HG03039 (cell line): ENCODE data around the gene SMARCA4.
"Not testable (repeated sequence)": the region's sequence is repeated elsewhere in the genome, so short reads cannot be mapped to it uniquely, and the experiment has no call there.

Source experiments
- ATAC-seq: cut with Tn5 transposase; IDR thresholded peaks from one replicate; pipeline ENCODE4 v1.9.1; 2021; ENCODE audit warnings: mild to moderate bottlenecking, moderate library complexity; ENCODE audit not compliant: unreplicated experiment

The SMARCA4 gene

DNA sequence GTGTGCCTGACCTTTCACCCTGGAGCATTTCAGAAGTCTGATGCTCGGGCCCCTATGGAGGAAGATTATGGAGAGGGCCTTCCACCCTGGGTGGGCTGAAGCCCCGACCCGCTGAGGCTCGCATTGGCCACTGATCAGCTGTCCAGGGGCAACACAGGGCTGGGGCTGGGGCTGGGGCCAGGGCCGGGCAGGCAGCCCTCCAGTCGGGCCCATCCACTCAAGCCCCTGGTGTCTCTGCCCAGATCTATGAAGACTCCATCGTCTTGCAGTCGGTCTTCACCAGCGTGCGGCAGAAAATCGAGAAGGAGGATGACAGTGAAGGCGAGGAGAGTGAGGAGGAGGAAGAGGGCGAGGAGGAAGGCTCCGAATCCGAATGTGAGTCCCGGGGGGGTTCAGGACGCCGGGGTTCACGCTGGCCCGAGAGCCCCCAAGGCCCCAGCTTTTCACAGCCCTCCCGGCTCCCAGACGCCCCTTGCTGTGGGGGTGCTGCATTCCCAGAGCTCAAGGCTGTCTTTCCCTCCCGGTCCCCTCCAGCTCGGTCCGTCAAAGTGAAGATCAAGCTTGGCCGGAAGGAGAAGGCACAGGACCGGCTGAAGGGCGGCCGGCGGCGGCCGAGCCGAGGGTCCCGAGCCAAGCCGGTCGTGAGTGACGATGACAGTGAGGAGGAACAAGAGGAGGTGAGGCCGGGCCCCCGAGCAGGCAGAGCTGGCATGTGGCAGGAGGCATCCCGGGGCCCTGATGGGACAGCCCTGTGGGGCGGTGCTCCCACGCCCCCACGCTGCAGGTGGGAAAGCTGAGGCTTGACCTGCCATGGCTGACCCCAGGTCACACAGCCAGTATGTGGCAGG lies 98.9 kb downstream of the SMARCA4 start:
- no peak for ATAC-seq

DNA sequence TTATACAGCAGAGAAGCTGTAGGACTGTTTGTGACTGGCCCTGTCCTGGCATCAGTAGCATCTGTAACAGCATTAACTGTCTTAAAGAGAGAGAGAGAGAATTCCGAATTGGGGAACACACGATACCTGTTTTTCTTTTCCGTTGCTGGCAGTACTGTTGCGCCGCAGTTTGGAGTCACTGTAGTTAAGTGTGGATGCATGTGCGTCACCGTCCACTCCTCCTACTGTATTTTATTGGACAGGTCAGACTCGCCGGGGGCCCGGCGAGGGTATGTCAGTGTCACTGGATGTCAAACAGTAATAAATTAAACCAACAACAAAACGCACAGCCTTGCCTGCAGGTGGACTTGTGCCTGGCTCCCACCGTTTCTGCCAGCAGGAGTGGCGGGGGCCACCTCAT lies 101.1 kb downstream of the SMARCA4 start:
- ATAC-seq, result no peak

DNA sequence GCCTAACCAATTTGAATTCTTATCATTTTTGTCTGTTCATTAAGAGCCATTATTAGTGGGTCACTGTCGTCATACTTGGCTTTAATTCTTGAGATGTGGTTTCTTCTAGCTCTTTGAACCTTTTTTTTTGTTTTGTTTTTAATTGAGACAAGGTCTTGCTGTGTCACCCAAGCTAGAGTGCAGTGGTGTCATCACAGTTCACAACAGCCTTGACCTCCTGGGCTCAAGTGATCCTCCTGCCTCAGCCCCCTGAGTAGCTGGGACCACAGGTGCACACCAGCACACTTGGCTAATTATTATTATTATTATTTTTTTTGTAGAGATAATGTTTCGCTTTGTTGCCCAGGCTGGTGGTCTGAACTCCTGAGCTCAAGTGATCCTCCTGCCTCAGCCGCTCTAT lies 102.6 kb downstream of the SMARCA4 start:
- ATAC-seq, result no peak

DNA sequence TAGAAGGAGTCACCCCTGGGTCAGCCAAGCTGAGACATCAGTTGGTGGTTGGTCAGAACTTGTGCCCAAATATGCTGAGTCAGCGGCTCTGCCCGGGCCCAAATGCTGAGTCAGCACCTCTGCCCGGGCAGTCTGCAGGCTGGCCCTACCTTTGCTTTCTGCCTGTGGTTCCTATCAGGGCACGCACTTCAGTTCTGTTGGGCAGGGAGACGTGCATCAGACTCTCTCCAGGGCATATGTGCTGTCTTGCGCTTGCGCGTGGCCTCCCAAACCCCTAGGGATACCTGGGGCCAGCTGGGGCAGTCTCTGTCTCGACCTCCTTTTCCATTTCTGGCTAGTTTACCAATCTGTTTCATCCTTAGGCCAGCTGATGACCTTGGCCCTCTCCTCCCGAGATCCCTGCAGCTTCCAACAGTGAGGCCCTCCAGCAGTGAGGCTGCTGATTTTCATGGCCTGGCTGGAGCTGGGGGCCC lies 104.0 kb downstream of the SMARCA4 start:
- no peak for ATAC-seq

DNA sequence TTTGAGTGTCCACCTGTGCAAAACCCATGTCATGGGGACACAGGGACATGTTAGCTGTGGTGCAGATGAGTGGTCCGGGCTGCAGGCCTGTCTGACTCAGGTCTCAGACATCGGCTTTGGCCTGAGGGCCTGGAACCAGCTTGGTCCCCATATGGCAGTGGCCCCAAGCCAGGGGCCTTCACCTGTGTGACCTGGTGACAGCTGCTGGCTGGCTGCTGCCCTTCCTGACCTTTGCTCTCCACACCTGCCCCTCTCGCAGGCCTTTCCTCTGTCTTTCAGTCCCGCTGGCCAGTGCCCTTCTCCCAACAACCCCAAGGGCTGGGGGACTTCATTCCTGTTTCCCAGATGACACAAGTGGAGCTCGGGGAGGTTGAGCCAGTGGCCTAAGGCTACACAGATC lies 105.5 kb downstream of the SMARCA4 start:
- ATAC-seq, result no peak

DNA sequence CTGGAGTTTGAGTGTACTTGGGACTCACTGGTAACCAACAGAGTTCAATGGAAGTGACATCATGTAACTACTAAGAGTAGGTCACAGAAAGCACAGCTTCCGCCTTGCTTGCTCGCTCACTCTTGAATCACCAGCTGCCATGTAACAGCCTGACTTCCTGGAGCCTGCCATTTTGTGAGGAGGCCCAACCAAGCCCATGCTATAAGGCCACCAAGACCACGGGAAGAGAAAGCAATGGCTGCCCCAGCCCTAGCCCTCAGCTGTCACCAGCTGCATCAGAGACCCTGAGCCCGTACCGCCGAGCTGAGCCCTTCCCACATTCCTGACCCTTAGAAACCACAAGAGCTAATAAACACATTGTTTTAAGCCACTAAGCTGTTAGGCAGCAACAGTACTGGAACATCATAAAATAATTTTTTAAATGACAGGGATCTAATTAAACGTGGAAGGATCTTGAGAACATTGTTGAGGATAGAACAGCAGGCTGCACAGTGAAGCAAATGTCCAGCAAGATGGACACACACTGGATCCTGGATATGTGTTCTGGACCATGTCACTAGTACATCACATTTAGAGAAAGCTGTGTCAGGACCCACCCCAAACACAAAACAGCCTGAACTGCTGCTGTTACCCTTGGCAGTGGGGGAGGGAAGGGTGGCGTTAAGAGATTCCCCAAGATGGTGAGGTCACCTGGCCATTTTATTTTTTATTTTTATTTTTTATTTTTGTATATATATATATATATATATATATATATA lies 106.7 kb downstream of the SMARCA4 start:
- ATAC-seq, result no peak

DNA sequence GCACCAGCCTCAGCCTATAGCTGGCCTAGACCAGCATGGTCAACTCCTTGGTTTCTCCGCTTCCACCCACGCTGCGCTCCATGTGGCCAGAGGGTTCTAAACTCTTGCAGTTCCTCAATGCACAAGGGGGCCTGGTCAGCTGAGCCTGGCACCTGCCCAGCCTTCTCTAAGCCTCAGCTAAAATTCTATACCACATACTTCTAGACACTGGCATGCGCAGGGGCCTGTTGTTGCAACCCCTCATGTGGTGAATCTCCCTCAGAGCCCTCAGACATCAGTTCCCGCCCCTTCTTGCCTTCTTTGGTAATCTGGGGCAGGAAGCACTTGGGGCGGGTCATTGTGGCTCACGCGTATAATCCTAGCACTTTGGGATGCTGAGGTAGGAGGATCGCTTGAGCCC lies 108.7 kb downstream of the SMARCA4 start:
- ATAC-seq, result no peak

DNA sequence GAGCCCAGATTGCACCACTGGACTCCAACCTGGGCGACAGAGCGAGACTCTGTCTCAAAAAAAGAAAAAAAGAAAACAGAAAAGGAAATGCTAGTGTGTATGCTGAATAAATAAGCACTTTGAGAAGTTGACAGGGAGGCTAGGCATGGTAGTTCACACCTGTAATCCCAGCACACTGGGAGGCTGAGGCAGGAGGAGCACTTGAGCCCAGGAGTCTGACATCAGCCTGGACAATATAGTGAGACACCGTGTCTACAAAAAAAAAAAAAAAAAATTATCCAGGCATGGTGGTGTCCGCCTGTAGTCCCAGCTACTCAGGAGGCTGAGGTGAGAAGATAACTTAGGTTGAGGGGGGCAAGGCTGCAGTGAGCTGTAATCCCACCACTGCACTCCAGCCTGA lies 109.3 kb downstream of the SMARCA4 start:
- ATAC-seq, result no peak

DNA sequence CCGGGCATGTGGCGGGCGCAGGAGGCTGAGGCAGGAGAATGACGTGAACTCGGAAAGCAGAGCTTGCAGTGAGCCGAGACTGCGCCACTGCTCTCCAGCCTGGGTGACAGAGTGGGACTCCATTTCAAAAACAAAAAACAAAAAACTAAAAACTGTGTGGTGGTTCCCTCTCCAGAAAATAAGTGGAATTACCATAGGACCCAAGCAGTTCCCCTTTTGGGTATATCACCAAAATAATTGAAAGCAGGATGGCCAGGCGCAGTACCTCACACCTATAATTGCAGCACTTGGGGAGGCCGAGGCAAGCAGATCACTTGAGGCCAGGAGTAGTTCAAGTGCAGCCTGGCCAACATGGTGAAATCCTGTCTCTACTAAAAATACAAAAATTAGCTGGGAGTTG lies 112.7 kb downstream of the SMARCA4 start:
- no peak for ATAC-seq

DNA sequence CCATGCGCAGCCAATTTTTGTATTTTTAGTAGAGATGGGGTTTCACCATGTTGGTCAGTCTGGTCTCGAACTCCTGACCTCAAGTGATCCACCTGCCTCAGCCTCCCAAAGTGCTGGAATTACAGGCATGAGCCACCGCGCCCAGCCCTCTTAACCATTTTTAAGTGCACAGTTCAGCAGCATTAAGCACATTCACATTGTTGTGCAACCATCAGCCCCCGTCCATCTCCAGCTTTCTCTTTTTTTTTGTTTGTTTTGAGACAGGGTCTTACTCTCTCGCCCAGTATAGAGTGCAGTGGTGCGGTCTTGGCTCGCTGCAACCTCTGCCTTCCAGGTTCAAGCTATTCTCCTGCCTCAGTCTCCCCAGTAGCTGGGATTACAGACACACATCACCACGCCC lies 116.0 kb downstream of the SMARCA4 start:
- ATAC-seq, result not testable (repeated sequence)

DNA sequence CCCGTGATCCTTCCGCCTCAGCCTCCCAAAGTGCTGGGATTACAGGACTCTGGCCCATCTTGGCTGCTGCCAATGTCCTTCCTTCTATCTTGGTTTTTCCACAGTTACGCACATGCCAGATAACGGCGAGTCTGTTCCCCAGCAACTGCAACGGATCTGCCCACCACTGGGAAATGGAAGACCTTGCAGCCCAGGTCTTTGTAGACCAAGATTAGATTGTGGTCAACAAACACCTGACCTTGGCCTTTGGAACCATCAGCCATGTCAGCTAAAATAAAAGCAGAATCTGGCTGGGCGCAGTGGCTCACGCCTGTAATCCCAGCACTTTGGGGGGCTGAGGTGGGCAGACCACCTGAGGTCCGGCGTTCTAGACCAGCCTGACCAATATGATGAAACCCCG lies 118.1 kb downstream of the SMARCA4 start:
- ATAC-seq, result no peak

DNA sequence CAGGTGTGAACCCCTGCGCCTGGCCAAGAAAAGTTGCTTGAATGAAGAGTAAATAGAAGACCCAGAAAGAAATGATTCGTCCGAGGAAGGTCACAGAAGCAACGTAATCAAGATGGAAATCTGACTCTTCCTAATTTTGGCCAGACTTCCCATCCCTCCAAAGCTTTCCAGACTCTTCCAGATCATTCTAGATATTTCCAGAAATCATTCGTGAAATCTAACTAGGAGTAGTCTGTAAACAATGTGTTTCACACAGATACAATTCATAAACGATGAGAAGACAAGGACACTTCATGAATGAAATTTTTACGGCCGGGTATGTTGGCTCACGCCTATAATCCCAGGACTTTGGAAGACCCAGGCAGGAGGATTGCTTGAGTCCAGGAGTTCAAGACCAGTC lies 119.2 kb downstream of the SMARCA4 start:
- no peak for ATAC-seq

DNA sequence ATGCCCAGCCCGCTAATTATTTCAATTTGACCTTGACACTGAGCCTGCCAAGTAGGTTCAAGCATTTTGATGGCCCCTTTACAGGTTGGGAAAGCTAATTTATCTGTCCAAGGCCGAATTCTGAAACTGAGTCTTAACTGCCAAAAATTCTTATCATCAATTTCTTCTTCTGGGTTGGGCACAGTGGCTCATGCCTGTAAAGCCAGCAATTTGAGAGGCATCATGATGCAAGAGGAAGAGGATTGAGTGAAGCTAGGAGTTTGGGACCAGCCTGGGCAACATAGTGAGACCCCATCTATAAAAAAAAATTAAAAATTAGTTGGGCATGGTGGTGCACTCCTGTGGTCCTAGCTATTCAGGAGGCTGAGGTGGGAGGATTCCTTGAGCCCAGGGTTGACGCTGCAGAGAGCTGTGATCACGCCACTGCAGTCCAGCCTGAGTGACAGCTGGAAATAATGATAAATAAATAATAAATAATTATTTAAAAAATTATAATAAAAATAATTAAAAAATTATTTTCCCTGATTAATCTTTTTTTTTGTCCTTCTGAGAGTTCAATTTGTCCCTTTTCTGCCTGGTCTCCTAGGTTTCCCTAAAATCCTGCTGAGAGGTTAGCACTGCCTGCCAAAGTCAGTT lies 127.2 kb downstream of the SMARCA4 start:
- no peak for ATAC-seq

DNA sequence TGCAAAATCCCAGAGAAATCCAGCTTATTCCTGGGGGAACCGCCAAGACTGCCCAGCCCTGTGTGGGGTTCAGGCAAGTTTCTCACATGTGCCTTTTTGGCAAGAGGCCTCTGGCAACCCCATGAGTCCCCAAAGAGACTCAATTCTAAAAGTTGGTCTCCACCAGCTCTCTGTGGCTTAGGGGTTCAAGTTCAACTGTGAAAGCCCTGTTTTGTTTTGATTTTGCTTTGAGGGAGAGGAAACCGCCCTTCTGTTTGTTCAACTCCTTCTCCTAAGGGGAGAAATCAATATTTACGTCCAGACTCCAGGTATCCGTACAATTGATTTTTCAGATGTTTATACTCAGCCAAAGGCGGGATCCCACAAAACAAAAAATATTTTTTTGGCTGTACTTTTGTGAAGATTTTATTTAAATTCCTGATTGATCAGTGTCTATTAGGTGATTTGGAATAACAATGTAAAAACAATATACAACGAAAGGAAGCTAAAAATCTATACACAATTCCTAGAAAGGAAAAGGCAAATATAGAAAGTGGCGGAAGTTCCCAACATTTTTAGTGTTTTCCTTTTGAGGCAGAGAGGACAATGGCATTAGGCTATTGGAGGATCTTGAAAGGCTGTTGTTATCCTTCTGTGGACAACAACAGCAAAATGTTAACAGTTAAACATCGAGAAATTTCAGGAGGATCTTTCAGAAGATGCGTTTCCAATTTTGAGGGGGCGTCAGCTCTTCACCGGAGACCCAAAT lies 127.8 kb downstream of the SMARCA4 start:
- ATAC-seq, result no peak

DNA sequence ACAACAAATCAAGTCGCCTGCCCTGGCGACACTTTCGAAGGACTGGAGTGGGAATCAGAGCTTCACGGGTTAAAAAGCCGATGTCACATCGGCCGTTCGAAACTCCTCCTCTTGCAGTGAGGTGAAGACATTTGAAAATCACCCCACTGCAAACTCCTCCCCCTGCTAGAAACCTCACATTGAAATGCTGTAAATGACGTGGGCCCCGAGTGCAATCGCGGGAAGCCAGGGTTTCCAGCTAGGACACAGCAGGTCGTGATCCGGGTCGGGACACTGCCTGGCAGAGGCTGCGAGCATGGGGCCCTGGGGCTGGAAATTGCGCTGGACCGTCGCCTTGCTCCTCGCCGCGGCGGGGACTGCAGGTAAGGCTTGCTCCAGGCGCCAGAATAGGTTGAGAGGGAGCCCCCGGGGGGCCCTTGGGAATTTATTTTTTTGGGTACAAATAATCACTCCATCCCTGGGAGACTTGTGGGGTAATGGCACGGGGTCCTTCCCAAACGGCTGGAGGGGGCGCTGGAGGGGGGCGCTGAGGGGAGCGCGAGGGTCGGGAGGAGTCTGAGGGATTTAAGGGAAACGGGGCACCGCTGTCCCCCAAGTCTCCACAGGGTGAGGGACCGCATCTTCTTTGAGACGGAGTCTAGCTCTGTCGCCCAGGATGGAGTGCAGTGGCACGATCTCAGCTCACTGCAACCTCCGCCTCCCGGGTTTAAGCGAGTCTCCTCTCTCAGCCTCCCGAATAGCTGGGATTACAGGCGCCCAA lies 128.6 kb downstream of the SMARCA4 start, which contains the start of gene LDLR:
LDLR (plus strand) TSS at position 210 of the 760 bp plus-strand sequence; CDS start at position 296, 86 bp downstream.
- ATAC-seq, result no peak

DNA sequence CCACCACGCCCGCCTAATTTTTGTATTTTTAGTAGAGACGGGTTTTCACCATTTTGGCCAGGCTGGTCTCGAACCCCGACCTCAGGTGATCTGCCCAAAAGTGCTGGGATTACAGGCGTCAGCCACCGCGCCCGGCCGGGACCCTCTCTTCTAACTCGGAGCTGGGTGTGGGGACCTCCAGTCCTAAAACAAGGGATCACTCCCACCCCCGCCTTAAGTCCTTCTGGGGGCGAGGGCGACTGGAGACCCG lies 129.1 kb downstream of the SMARCA4 start:
- ATAC-seq, result not testable (repeated sequence)

DNA sequence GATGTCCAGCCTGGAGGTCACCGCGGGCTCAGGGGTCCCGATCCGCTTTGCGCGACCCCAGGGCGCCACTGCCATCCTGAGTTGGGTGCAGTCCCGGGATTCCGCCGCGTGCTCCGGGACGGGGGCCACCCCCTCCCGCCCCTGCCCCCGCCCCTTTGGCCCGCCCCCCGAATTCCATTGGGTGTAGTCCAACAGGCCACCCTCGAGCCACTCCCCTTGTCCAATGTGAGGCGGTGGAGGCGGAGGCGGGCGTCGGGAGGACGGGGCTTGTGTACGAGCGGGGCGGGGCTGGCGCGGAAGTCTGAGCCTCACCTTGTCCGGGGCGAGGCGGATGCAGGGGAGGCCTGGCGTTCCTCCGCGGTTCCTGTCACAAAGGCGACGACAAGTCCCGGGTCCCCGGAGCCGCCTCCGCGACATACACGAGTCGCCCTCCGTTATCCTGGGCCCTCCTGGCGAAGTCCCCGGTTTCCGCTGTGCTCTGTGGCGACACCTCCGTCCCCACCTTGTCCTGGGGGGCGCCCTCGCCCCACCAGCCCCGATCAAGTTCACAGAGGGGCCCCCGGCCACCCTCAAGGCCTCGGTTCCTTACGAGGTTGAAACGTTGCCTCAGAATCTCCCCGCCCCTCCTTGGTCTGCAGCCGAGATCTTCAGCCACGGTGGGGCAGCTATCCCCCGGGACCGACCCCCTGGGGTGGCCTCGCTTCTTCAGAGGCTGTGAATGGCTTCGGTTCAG lies 129.6 kb downstream of the SMARCA4 start:
- peak; percentile 75 for ATAC-seq

DNA sequence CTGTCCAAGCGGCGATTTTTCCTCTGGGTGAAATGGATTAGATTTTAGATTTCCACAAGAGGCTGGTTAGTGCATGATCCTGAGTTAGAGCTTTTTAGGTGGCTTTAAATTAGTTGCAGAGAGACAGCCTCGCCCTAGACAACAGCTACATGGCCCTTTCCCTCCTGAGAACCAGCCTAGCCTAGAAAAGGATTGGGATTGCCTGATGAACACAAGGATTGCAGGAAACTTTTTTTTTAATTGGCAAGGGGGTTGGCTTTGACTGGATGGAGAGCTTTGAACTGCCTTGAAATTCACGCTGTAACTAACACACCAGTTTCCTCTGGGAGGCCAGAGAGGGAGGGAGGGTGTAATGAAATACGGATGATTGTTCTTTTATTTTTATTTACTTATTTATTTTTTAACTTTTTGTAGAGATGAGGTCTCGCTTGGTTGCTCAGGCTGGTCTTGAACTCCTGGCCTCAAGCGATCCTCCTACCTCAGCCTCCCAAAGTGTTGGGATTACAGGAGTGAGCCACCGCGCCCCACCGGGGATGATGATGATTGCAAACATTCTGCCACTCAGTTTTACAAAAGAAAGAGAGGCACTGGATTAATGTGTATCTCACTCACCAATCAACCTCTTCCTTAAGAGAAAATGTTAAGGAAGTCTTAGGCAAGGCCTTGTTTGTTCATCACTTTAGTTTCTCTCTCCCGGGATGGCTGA lies 130.3 kb downstream of the SMARCA4 start:
- no peak for ATAC-seq

DNA sequence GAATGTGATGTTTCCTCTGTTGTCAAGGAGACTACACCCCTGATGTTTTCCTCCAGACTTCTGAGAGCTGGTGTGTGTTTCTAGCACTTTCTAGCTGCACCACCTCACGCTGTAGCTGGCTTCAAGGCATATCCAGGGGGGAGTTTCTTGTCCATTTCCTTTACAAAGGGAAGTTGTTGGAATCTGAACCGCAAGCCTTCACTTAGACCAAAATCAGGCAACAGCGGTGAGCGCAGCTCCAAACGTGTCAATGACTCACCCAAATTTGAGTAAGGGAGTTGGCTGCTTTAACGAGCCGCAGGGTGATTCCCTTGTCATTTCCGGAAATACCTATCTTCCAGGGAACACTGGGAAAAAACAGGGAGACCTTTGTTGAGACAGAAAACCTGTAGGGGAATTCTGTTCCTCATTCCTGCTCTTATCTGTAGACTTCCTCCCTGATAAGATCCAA lies 130.9 kb downstream of the SMARCA4 start:
- ATAC-seq, result no peak
